MG63 (cell line): ENCODE data around the gene PTPRZ1. TPM values are rescaled to one million over a fixed set of nuclear protein-coding genes. Genes with fewer than 3 reads are reported as not detected.

Source experiments
- DNase-seq: peaks from one replicate; pipeline ENCODE4 v3.0.0-alpha.2; 2020
- H3K27me3 ChIP-seq: fragments of 250-450 bp; sonication (Bioruptor Pico); 2 replicates; pipeline ENCODE4 v1.5.1; 2020; ENCODE audit warnings: mild to moderate bottlenecking, moderate library complexity
- H3K36me3 ChIP-seq: fragments of 250-450 bp; sonication (Bioruptor Pico); 2 replicates; pipeline ENCODE4 v1.5.1; 2020; ENCODE audit warnings: mild to moderate bottlenecking, moderate library complexity
- H3K4me3 ChIP-seq: fragments of 250-450 bp; sonication (Bioruptor Pico); 2 replicates; pipeline ENCODE4 v1.5.1; 2020; ENCODE audit warnings: mild to moderate bottlenecking, moderate library complexity
- H3K9me3 ChIP-seq: fragments of 250-450 bp; sonication (Bioruptor Pico); 2 replicates; pipeline ENCODE4 v1.5.1; 2020; ENCODE audit warnings: mild to moderate bottlenecking, moderate library complexity
- total RNA-seq: library from RNA; depleted of rRNA; stranded (reverse); fragments of >200 nt; shearing (Covaris generic); gene quantifications from 2 replicates; pipeline ENCODE4 v1.2.3, GENCODE V29; 2014; ENCODE audit warnings: low replicate concordance

PTPRZ1 gene
- total RNA-seq, 1 experiment from 2014 or later, result not detected

DNA sequence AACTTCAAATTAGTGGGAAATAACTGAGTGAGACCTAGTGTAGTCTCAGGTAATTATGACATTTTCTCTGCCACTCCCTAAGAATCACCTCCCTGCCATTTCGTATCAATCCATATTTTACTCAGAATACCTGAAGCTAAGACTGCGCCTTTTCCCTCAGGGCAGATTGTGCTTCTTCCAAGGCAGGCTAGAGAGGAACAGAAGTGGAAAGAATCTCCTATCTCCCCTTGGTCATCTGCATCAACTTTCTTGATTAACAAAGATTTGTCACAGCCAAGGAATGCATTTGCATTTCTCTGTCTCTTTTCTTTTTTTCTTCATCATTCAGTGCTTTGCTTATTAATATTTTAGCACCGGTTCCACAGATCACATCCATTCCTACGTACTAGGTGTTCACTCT is 119.1 kb downstream of the PTPRZ1 start:
- Histone ChIP-seq H3K9me3 (no peaks in the 10 kb centered on the region), H3K36me3 (no peaks in the 10 kb centered on the region), H3K27me3 (no peaks in the 10 kb centered on the region), H3K4me3 (no peak overlapping the region)
- no peak for DNase-seq

GRCh38 chr7:121994625-121995410 is 121.9 kb downstream of the PTPRZ1 start:
- peak; percentile 22 for DNase-seq
- no peaks in the 10 kb centered on the region for H3K27me3 ChIP-seq
- H3K4me3 ChIP-seq, result no peak overlapping the region
- H3K36me3 ChIP-seq, result no peaks in the 10 kb centered on the region
- no peaks in the 10 kb centered on the region for H3K9me3 ChIP-seq

GRCh38 chr7:122006687-122007086 is 133.7 kb downstream of the PTPRZ1 start:
- H3K4me3 ChIP-seq, result no peak overlapping the region
- no peaks in the 10 kb centered on the region for H3K27me3 ChIP-seq
- H3K9me3 ChIP-seq, result no peaks in the 10 kb centered on the region
- no peaks in the 10 kb centered on the region for H3K36me3 ChIP-seq
- DNase-seq, result no peak

DNA sequence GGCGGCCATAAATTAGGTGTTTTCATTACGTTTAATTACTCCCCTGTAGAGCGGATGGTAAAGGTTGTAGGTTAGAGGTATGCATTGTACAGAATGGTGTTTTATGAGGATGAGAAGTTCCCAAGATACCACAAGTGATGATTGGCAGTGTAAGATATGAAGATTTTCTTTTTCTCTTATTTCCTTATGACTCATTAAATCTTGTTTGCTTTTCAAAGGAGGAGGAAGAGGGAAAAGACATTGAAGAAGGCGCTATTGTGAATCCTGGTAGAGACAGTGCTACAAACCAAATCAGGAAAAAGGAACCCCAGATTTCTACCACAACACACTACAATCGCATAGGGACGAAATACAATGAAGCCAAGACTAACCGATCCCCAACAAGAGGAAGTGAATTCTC is 137.2 kb downstream of the PTPRZ1 start:
- Histone ChIP-seq H3K4me3 (no peak overlapping the region), H3K27me3 (no peaks in the 10 kb centered on the region), H3K36me3 (no peaks in the 10 kb centered on the region), H3K9me3 (no peaks in the 10 kb centered on the region)
- no peak for DNase-seq

DNA sequence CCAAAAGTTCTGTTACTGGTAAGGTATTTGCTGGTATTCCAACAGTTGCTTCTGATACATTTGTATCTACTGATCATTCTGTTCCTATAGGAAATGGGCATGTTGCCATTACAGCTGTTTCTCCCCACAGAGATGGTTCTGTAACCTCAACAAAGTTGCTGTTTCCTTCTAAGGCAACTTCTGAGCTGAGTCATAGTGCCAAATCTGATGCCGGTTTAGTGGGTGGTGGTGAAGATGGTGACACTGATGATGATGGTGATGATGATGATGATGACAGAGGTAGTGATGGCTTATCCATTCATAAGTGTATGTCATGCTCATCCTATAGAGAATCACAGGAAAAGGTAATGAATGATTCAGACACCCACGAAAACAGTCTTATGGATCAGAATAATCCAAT is 140.1 kb downstream of the PTPRZ1 start:
- no peaks in the 10 kb centered on the region for H3K27me3 ChIP-seq
- H3K9me3 ChIP-seq, result no peaks in the 10 kb centered on the region
- no peak overlapping the region for H3K4me3 ChIP-seq
- no peak for DNase-seq
- no peaks in the 10 kb centered on the region for H3K36me3 ChIP-seq

DNA sequence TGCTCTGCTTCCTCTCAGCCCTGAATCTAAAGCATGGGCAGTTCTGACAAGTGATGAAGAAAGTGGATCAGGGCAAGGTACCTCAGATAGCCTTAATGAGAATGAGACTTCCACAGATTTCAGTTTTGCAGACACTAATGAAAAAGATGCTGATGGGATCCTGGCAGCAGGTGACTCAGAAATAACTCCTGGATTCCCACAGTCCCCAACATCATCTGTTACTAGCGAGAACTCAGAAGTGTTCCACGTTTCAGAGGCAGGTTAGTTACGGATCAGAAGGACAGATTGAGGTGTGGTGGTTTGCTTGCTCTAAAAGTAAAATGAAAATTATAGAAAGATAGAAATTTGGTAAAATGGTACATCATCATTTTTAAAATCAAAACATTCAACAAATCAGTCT is 140.7 kb downstream of the PTPRZ1 start:
- Histone ChIP-seq H3K36me3 (no peaks in the 10 kb centered on the region), H3K9me3 (no peaks in the 10 kb centered on the region), H3K4me3 (no peak overlapping the region), H3K27me3 (no peaks in the 10 kb centered on the region)
- no peak for DNase-seq

GRCh38 chr7:122014697-122015096 is 141.7 kb downstream of the PTPRZ1 start:
- Histone ChIP-seq H3K36me3 (no peaks in the 10 kb centered on the region), H3K4me3 (no peak overlapping the region), H3K27me3 (no peaks in the 10 kb centered on the region), H3K9me3 (no peaks in the 10 kb centered on the region)
- DNase-seq, result no peak

GRCh38 chr7:122018032-122018431 is 145.1 kb downstream of the PTPRZ1 start:
- H3K27me3 ChIP-seq, result no peaks in the 10 kb centered on the region
- no peaks in the 10 kb centered on the region for H3K36me3 ChIP-seq
- DNase-seq, result no peak
- no peaks in the 10 kb centered on the region for H3K9me3 ChIP-seq
- H3K4me3 ChIP-seq, result no peak overlapping the region

GRCh38 chr7:122027058-122027457 is 154.1 kb downstream of the PTPRZ1 start:
- H3K9me3 ChIP-seq, result no peaks in the 10 kb centered on the region
- no peak for DNase-seq
- H3K27me3 ChIP-seq, result no peaks in the 10 kb centered on the region
- H3K36me3 ChIP-seq, result no peaks in the 10 kb centered on the region
- no peak overlapping the region for H3K4me3 ChIP-seq

DNA sequence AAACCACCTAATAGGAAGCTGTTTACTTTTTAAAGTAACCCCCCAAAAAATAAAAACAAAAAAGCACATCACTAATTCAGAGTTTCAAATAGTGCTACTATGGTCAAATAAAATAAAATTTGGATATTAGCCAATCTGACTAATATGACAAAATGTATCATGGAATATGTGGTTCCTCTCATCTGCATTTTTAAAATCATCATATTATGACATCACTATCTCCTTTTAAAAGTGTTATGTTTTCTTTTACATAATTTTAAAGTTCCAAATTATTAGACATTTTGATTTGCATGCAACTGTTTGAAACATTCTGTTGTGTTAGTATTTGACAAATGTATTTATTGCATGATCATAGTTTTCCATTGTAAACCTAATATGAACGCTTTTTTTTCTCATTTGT is 160.7 kb downstream of the PTPRZ1 start:
- no peaks in the 10 kb centered on the region for H3K36me3 ChIP-seq

DNA sequence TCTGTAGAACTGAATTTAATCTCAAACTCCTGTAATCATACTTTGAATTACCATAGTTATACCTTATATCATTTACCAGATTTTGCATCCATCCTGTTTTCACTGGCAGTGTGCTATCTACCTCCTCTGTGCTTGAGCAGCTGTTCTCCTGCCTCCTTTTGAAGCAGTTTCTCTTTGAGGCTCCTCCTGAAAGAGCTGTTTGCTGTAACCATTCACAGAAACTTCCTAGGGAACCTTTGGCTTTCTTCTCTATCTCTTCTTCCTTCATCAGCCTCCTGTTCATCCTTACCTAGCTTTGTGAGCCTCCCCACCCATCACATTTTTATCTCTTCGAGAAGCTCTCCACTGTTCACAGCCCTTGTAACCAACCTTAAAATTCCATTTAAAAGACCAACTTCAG is 162.9 kb downstream of the PTPRZ1 start:
- DNase-seq, result no peak
- Histone ChIP-seq H3K4me3 (no peak overlapping the region), H3K9me3 (no peaks in the 10 kb centered on the region), H3K27me3 (no peaks in the 10 kb centered on the region), H3K36me3 (no peaks in the 10 kb centered on the region)

More for the DNA sequence above, 160.7 kb downstream of the PTPRZ1 start:
- no peaks in the 10 kb centered on the region for H3K9me3 ChIP-seq
- DNase-seq, result no peak
- H3K4me3 ChIP-seq, result no peak overlapping the region
- no peaks in the 10 kb centered on the region for H3K27me3 ChIP-seq

DNA sequence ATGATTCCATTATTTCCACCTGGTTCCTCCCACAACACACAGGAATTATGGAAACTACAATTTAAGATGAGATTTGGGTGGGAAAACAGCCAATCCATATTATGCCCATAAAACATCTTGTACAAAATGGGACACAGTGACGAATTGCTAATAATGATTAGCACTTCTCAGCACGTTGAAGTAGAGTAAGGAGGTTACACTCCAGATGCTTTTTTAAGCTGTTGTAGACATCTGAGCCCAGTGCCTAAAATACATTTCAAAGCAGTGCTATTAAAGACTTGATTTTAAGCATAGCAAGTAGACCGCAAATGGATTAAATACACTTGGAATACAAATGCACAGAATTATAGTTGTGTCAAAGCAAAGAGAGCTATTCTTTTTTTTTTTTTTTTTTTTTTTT is 165.2 kb downstream of the PTPRZ1 start:
- Histone ChIP-seq H3K9me3 (no peaks in the 10 kb centered on the region), H3K36me3 (no peaks in the 10 kb centered on the region), H3K27me3 (no peaks in the 10 kb centered on the region), H3K4me3 (no peak overlapping the region)
- DNase-seq, result no peak

GRCh38 chr7:122038904-122039303 is 165.9 kb downstream of the PTPRZ1 start:
- Histone ChIP-seq H3K9me3 (no peaks in the 10 kb centered on the region), H3K36me3 (no peaks in the 10 kb centered on the region), H3K4me3 (no peak overlapping the region), H3K27me3 (no peaks in the 10 kb centered on the region)
- DNase-seq, result no peak

DNA sequence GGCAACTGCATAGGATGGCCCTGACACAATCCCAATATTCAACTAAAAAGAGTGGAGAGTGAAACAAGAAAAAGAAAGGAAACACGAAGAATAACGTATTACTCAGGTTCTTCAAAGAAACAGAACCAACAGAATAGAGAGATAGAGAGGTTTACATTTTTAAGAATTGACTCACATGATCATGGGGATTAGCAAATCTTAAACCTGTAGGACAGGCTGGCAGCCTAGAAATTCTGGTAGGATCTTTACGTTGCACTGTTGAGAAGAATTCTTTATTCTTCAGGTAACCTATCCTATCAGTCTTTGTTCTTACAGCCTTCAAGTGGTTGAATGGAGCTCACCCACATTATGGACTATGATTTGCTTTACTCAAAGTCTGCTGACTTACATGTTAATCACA is 167.2 kb downstream of the PTPRZ1 start:
- Histone ChIP-seq H3K4me3 (no peak overlapping the region), H3K9me3 (no peaks in the 10 kb centered on the region), H3K27me3 (no peaks in the 10 kb centered on the region), H3K36me3 (no peaks in the 10 kb centered on the region)
- DNase-seq, result no peak

DNA sequence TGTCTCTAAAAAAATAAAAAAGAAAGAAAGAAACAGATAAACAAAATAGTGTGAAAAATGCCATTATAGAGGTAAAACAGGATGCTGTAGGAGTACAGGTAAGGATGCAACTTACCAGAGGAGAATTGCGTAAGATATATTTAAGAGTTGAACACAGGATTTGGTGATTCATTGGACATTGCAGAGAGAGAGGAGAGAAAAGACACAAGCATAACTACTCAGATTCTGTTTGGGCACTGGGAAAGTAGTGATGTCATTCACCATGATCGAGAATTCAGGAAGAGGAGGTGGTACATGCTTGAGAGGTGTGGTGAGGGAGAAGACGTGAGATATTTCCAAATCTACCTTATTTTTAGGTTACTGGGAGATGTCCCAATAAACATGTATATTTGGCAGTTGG is 173.4 kb downstream of the PTPRZ1 start:
- Histone ChIP-seq H3K36me3 (no peaks in the 10 kb centered on the region), H3K4me3 (no peak overlapping the region), H3K27me3 (no peaks in the 10 kb centered on the region), H3K9me3 (no peaks in the 10 kb centered on the region)
- no peak for DNase-seq

DNA sequence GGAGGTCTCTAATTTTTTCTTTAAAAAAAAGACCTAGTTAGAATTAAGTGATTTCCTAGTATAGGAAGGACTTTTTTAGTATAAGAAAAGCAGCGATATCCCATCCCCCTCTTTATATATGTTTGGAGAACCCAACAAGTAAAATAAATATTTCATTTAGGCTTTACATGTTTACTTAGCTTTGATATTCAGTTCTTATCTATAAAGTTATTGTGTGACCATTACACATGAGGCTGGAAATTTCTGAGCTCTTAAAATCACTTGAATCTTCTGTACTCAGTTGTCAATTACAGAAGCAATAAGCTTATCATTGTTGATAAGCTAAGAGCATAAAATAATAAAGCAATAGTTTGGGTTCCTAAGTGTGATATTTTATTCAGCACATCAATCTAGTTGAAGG is 181.4 kb downstream of the PTPRZ1 start:
- Histone ChIP-seq H3K36me3 (no peaks in the 10 kb centered on the region), H3K4me3 (no peak overlapping the region), H3K27me3 (no peaks in the 10 kb centered on the region), H3K9me3 (no peaks in the 10 kb centered on the region)
- no peak for DNase-seq

- Histone ChIP-seq H3K27me3 (no peaks in the 10 kb centered on the region), H3K4me3 (no peak overlapping the region), H3K36me3 (no peaks in the 10 kb centered on the region), H3K9me3 (no peaks in the 10 kb centered on the region)
- DNase-seq, result no peak
These were observed 182.1 kb downstream of the PTPRZ1 start for GRCh38 chr7:122055073-122055472.

GRCh38 chr7:122056977-122057376 is 184.0 kb downstream of the PTPRZ1 start:
- Histone ChIP-seq H3K36me3 (no peaks in the 10 kb centered on the region), H3K4me3 (no peak overlapping the region), H3K9me3 (no peaks in the 10 kb centered on the region), H3K27me3 (no peaks in the 10 kb centered on the region)
- DNase-seq, result no peak
